Hippocampal formation (tissue), 2 donors: Measurements from ENCODE around the gene SRP9.

Source experiments
- DNase-seq, 2 donors: peaks; one replicate each; lab custom pipeline; 2025; lab: John Stamatoyannopoulos, UW

The SRP9 gene, protein sequence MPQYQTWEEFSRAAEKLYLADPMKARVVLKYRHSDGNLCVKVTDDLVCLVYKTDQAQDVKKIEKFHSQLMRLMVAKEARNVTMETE

DNA sequence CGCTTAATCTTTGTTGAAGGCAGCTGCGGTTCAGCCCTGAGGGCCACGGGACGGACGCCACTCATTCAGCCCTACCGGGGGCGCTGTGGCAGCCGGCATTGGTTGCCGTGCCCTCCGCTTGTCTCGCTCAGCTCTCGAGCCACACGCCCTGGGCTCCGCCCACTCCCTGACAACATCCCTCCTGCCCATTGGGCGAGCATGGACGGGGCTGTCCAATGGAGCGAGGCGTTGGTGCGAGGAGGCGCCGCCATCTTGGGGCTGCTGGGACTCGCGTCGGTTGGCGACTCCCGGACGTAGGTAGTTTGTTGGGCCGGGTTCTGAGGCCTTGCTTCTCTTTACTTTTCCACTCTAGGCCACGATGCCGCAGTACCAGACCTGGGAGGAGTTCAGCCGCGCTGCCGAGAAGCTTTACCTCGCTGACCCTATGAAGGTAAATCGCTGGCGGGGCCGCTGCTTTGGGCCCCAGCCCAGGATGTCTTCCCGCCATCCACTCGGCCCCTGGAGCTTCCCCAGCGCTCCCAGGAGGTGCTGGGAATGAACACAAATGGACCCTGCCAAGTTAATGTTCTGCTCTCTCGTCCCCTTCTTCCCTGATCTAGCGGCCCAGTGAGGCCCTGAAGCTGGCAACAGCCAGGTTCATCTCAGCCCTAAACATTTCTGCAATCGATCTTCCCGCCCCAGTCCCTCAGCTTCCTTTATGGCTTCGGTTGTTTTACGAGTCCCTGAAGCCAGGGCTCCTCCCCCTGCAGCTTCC lies at the start of gene SRP9:
Gene SRP9 (plus strand): TSS at position 244 of the 754 bp plus-strand sequence. CDS start 115 bp downstream, at position 359.
- DNase-seq = peak; percentile 98

DNA sequence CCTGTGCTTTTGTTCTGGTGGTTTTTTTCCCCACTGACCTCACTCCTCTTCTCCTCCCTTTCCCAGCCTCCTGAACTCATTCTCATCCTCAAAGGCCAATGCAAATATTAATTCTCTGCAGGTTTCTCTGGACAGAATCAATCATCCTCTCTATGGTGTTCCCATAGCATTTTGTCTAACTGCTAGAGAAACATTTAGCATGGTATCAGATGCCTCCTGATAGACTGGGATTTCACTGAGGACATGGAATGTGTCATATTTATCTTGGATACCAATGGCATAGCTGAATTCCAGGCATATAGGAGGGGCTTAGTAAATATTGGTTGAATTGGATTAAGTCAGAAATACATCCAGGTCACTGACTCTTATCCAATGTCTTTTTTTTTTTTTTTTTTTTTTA lies 46.1 kb upstream of the SRP9 start:
- no peak for DNase-seq

DNA sequence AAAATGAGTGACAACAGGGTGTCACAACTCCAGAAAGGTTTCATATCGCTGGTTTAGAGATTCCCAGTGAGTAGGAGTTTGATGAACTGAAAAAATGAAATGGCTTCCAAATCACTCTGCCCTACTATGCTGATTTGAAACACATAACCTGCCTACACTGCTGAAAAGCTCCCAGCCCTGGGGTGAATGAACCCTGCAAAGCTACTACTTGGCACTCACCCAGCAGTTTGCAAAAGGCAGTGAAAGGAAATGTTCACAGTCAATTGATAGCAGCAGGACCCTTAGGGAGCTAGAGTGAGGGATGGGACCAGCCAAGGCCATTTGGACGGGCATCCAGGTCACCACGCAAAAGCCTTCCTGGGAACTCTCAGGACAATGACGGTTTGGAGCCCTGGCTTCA lies 44.4 kb upstream of the SRP9 start:
- no peak for DNase-seq

GRCh38 chr1:225735252-225736149 lies 42.1 kb upstream of the SRP9 start:
- no peak for DNase-seq

DNA sequence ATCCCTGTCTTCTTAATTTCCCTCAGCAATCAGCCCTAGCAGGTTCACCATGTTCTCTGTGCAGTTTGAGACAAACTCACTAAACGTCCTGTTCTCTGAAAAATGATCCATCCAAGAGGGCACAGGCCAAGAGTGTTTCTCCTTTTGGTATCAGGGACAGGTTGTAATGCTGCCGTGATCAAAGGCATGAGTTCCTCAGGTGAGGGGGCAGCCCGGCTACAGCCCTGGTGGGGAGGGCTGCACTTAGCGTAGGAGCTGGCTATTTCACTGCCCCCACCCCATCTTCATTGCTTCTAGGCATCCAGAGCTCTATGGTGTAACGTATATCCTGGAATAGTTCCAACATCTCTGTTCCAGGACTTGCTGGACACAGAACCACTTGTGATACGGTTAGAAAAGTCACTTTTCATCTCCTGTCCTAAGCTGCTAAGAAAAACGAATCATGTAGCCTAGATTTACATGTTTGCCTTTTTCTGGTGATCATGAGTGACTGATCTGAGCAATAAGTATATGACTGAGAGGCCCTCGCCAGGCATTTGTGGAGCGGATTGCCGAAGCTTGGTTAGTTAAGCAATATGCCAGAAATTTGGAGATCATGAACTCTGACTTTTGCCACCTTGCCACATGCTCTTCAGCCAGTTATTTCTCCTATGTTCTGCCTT lies 41.1 kb upstream of the SRP9 start:
- no peak for DNase-seq

DNA sequence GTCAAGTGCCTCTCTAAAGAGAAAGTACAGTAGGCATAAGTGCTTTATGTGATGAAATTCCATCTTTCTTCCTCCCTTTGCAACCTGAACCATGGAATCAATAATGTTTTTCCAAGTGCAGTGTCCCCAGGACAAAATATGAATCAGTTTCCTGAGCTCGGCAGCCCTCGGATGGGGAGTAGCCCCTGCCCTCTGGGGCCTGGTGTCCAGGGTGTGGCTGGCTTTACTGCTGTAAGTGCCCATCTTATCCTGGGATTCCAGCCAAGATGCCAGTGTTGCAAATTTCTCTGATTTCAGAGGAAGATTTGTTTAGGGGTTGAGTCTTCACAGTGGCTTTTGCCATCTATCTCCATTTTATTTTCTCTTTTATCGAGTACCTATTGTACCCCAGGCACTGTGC lies 40.5 kb upstream of the SRP9 start:
- DNase-seq = no peak

GRCh38 chr1:225737866-225738265 lies 39.8 kb upstream of the SRP9 start:
- no peak for DNase-seq

DNA sequence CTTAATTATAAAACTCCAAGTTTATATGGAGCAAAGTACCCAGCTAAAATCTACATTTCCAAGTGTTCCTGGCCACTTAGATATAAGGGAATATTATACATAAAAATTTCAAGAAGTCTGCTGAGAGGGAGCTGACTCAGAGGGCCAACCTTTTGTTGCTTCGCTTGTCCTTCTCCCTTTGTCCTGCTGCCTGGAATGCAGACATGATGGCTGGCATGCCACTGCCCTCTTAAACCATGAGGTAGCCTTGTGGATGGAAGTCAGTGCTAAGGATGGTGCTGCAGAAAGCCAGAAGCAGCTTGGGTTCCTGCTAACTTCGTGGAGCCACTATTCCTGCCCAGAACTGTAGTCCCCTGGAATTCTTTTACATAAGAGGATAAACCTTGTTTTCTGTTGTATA lies 38.9 kb upstream of the SRP9 start:
- no peak for DNase-seq

DNA sequence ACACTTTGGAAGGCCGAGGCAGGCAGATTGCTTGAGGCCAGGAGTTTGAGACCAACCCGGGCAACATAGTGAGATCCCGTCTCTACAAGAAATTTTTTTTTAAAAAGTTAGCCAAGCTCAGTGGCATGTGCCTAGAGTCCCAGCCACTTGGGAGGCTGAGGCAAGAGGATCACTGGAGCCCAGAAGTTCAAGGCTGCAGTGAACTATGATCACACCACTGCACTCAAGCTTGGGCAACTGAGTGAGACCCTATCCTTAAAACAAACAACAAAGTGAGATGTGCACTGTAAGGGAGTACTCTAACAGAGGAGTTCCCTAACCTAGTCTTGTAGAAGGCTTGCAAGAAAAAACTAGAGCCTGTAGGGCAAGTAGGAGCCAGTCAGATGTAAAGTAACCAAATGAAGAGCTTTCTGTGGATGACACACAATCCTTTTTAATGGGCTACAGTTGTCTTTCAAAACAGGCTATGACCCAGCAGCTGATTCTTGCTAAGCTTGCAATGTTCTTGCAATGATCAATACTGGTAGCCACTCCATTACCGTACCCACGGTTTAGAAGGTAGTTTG lies 38.0 kb upstream of the SRP9 start:
- DNase-seq = no peak

GRCh38 chr1:225744745-225745144 lies 32.9 kb upstream of the SRP9 start:
- DNase-seq = no peak

- no peak for DNase-seq
Observed at GRCh38 chr1:225745273-225745672, 32.4 kb upstream of the SRP9 start.

GRCh38 chr1:225746361-225747179 lies 31.1 kb upstream of the SRP9 start:
- DNase-seq = peak; percentile 45 to 81

DNA sequence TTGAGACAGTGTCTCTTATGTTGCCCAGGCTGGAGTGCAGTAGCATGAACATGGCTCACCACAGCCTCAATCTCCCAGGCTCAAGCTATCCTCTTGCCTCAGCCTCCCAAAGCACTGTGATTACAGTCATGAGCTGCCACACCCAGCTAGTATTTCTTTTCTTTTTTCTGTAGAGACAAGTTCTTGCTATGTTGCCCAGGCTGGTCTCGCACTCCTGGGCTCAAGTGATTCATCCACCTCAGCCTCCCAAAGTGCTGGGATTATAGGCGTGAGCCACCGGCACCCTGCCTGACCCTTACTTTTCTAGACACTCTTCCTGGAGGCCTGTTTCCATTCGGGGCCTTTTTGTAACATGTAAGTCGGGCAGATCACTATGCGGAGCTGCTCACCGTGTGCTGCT lies 30.1 kb upstream of the SRP9 start:
- DNase-seq = no peak

DNA sequence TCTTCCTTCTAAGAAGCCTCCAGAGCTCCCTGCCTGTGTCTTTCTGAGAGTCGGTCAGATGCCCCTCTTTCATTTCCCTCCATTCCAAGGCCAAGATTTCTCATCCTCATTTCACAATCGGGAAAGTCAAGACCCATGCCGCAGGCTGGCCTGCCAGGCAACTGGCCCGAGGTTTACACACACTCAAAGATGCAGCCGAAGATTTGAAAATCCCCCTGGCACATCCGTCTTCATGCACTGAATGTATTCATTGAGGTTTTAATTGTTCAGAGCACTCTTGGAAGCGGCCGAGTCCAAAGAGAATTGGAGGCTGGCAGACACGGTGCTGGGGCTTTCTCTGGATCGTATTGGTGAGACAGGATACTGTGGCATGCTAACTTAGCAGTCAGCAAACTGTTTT lies 29.1 kb upstream of the SRP9 start:
- no peak for DNase-seq

DNA sequence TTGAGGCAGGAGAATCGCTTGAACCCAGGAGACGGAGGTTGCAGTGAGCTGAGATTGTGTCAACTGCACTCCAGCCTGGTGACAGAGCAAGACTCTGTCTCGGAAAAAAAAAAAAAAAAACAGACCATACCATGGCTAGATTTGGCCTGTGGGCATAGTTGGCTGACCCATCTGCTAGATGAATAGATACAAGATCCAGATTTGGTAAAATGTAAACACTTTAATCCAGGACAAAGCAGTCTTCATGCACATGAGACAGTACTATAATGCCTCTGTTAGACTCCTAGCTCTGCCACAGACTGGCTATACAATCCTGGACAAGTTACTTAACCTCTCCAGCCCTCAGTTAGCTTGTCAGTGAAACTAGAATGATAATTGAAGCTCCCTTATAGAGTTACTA lies 27.9 kb upstream of the SRP9 start:
- DNase-seq = no peak

- DNase-seq = no peak
Observed at GRCh38 chr1:225750420-225750819, 27.2 kb upstream of the SRP9 start.

DNA sequence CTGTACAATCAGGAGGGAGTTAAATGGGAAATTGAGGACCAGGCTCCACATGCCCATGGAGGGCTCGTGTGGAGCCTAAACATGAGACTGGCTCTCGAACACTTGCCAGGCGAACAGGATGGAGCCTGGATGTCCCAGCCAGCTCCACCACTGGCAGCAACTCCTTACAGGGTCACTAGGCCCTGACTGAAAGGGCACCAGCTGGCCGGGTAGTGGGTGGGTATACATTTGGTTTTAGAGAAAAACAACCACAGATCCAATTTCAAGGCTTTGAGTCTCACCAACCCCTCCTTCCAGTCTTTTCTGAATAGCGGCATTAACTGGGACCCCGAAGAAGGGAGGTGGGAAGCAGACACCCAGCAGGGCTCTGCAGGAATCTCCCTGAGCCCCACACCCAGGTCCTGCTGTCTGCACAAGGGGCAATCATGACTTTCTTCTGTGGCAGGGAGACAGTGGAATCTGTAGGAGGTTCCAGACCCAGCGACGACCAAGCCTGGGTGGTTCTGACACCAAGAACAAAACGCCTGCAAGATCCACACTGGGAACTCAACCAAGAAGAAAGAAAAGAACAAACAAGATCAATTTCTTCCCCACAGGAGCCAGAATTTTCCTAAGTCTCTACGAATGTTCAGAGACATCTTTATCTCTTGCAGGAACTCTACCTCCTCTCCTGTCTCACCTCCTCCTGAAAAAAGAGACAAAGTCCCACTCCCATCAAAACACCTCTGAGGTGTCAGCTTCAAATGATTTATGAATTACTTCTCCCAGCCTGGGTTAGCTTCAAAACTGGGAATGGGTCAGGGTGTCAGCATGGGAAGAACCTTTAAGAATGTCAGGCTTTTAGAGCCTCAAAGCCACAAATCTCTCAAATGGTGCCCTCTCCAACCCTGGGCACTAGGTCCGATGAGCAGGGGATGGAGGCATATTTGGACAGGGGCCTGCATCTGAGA lies 26.5 kb upstream of the SRP9 start:
- no peak for DNase-seq

DNA sequence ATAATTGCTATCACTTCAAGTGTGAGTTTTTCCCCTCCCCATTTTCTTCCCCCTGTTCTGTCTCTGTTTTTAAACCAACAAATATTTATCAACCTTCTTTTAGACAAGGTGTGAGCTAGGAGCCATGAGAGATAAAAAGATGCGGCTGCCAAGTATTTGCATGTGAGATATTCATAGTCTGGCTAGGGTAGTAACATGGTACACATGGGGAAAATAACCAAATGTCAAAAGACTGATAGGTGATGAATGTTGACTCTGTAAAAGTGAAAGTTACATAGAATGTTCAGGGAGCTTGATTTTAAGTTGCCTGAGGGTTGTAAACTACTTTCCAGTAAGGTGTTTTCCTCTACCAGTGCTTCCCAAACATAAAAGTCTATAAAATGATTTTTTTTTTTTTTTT lies 25.4 kb upstream of the SRP9 start:
- DNase-seq = no peak

GRCh38 chr1:225754940-225755641 lies 22.5 kb upstream of the SRP9 start:
- DNase-seq = no peak
